COLO668 (cell line): ENCODE data around the gene NECAP2.
"Not testable (repeated sequence)": the region's sequence is repeated elsewhere in the genome, so short reads cannot be mapped to it uniquely, and the experiment has no call there.

ENCODE experiments used
- DNase-seq: peaks from one replicate; lab custom pipeline; 2025; ENCODE audit not compliant: unreplicated experiment; lab: John Stamatoyannopoulos, UW

Gene NECAP2

GRCh38 chr1:16456151-16456550, 15.6 kb downstream of the NECAP2 start:
- DNase-seq: not testable (repeated sequence)

DNA sequence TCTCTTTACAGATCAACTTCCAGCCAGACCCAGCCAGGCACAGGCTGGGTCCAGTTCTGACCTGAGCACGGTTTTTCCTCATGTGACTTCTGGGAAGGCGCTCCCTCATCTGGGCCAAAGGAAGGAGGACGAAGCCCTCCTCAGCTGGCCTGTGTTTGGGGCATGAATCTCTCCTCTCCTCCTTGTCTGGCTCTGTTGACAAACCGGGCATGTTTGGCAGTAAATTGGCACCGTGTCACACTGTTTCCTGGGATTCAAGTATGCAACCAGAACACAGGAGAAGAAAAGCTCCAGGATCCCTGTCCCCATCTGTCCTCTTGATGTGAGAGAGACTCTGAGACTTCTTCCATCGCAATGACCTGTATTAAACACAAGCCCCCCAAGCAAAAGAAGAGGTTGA, 18.3 kb downstream of the NECAP2 start:
- DNase-seq: no peak

DNA sequence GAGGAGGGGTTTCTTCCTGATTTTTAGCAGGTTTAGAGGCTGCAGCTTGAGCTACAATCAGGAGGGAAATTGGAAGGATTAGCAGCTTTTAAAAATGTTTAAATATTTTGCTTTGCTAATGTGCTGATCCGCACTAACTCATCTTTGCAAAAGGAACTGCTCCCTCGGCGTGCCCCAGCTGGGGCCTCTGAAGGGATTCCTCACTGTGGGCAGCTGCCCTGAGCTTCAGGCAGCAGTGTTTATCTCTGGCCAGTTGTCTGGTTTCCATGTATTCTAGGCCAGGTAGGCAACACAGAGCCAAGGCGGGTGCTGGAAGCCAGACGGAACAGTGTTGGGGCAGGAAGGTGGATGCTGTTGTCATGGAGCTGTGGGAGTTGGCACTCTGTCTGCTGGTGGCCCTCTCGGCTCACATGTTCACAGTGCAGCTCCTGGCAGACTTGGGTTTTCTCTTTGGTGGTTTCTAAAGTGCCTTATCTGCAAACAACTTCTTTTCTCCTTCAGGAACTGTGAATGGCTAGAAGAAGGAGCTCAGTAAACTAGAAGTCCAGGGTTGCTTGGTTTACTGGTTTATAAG, 18.9 kb downstream of the NECAP2 start:
- DNase-seq: no peak

DNA sequence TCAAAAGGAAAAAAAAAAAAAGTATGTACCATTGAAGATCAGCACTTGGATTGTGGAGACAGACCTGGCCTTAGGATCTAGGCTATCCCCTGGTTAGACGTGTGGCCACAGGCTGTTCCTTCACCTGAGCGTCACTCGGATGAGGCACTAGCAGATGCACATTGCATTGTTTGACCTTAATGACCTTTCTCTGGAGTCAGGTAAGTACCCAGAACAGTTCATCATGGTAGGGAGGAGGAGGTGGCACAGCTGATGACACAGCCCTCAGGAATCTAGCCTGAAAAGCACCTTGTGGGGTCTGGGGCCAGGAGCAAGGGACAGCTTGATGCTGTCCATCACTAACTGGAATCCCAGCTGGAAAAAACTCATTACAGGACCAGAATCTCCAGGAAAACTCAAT, 21.2 kb downstream of the NECAP2 start:
- no peak for DNase-seq

DNA sequence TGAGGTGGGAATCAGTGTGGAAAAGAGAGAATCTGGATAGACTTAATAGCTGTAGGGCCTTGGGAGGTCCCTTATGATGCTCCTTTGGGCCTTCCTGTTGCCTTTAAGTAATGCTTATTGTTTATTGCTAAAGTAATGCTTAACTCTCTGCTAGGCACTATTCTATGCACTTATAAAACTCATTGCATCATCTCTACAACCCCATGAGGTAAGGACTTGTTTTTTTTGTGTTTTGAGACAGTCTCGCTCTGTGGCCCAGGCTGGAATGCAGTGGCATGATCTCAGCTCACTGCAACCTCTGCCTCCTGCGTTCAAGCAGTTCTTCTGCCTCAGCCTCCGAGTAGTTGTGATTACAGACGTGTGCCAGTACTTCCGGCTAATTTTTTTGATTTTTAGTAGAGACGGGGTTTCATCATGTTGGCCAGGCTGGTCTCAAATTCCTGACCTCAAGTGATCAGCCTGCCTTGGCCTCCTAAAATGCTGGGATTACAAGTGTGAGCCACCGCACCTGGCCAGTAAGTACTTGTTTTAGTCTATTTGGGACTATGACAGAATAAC, 22.3 kb downstream of the NECAP2 start:
- no peak for DNase-seq

- DNase-seq: no peak
These were observed 24.5 kb downstream of the NECAP2 start for GRCh38 chr1:16464917-16465625.

DNA sequence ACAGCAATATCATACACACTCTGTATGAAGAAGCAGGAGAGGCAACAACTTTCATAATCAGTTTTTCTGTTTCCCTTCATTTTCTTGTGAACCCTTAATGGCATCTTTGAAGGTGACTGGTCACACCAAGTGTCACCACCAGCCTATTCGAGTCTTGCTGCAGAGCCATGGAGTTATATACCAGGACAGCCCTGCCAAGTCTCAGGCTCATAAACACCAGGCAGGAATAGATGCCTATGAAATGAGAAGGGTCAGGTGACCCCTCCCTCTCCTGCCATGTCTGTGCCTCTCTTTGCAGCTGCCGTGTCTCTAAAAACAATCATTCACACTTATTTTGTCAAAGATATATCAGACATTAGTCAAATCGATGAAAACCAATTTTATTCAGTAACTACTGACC, 28.0 kb downstream of the NECAP2 start:
- DNase-seq: no peak

DNA sequence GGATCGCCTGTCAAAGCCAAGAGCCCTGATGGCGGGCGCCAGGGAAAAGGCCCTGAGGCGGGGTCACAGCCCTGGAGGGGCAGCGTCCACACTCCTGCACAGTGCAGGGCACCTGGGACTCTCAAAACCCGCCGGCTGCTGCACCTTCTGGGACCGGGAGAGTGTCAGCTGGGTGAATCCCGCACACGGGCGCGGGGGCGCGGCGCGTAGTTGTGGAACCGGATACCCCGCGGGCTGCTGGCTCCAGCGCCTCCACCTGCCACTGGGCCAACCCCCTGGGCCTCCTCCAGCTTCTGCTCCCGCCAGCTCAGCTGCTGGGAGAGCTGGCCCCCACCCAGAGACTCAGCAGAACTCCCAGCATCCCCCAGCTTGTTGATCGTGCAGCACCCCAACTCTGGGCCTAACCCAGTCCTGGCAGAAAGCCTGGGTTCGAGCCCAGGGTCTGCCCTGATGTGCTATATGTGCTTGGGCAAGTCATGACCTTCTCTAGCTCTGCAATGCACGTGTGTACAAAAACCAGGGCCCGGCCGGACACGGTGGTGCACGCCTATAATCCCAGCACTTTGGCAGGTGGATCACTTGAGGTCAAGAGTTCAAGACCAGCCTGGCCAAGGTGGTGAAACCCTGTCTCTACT, 33.8 kb downstream of the NECAP2 start:
- no peak for DNase-seq

GRCh38 chr1:16474891-16475290, 34.4 kb downstream of the NECAP2 start:
- not testable (repeated sequence) for DNase-seq

- not testable (repeated sequence) for DNase-seq
These were observed 35.5 kb downstream of the NECAP2 start for GRCh38 chr1:16475771-16476770.

DNA sequence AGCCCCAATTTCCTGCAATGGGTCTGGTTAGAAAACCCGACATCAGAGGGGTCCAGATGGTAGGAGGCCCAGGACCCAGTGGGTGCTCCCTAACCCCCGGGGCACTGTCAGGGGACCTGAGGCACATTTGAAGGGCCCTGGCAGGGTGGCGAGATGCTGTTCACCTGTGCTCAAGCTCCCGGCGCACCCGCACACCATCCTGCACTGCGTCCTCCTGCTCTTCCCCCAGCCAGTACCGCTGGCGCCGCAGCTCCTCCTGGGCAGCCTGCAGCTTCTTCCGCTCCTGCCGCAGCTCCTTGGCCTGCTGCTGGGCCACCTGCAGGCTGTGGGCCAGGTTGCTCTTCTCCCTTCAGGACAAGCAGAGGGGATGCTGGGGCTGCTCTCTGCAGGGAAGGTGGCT, 37.6 kb downstream of the NECAP2 start:
- DNase-seq: no peak

DNA sequence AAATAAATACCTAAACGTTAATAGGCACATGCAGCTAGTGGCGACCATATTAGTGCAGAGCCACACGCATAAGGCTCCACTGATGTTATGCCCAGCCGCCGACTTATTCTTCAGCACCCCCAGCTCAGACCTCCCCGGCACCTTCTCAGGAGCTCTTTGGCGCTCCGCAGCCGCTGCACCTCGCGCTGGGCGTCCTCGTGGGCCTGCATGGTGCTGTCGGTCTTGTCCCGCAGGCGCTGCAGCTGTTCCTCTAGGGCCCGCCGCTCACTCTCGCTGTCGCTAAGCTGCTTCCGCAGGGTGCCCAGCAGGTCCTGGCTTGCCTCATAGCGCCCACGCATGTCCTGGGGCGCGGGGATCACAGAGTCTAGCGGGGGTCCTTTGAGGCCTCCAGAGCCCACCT, 42.6 kb downstream of the NECAP2 start:
- DNase-seq: not testable (repeated sequence)

GRCh38 chr1:16483639-16484500, 43.3 kb downstream of the NECAP2 start:
- DNase-seq: not testable (repeated sequence)

GRCh38 chr1:16484501-16484835, 43.9 kb downstream of the NECAP2 start:
- no peak for DNase-seq

DNA sequence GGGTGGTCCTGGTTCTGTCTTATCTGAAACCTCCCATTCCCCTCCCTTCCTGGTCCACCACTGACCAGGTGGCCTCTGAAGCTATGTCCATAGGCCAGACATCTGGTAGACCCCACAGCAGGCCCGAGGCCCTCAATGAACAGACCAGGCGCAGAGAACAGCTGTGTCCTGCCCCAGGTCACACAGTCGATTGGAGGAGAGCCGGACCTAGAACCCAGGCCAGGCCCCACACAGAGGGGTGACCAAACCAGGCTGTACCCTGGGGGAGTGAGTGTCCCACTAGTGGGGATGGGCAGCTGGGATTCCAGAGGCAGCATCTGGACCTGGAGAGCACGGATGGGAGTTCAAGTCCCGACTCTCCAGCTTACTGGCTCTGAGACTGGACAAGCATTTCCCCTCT, 44.4 kb downstream of the NECAP2 start:
- DNase-seq: no peak

GRCh38 chr1:16486316-16486715, 45.8 kb downstream of the NECAP2 start:
- DNase-seq: not testable (repeated sequence)

DNA sequence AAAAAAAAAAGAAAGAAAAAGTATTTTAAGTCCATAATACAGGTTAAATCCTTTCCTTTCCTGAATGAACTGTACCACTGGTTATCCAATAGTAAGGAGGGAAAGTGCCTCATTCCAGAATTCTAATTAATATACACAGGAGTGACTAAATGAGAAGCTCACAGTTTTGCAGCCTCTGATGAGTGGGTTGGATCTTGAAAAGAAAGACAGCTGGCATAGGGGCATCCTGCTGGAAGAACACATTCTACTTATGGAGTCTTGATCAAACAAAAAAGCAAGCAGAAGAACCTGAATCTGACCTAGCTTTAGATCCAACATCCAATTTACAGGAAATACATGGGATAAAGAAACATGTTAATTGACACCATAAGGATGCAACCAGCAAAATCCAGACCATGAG, 46.5 kb downstream of the NECAP2 start:
- DNase-seq: not testable (repeated sequence)

- DNase-seq: not testable (repeated sequence)
These were observed 48.8 kb downstream of the NECAP2 start for GRCh38 chr1:16489195-16489880.

DNA sequence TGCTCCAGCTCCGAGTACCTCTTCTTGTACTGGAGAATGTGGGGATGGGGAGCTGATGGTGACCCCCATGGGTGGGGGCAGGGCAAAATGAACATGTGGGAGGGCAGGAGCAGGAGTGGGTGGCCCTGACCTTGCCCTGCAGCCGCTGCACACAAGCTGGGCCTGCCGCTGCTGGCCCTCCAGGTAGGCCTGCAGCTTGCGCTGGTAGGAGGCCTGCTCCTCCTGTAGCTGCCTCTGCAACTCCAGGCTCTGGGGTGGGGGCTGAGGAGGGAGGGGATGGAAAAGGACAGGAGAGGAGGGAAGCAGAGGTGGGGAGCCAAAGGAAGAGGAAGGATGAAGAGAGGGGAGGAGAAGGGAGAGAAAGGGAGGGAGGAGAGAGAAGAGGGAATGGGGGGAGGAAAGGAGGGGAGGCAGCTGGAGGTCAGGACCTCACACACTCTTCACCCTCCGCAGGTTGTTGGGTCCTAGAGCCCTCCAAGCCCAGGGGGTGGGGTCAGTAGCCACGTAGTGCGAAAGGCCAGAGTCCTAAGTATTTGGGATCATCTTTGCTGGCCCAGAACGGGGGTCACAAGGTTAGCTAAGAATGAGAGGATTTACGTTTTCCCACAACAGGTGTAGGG, 50.6 kb downstream of the NECAP2 start:
- DNase-seq: no peak
